ENCODE results near the gene GREB1L.

- no peak for TF ChIP-seq CTCF (IDR thresholded peaks at IDR 0.05)
- no peak for TF ChIP-seq POLR2A (IDR thresholded peaks at IDR 0.05)
- TF ChIP-seq EP300 (IDR thresholded peaks at IDR 0.05): no peak
These were observed 215.1 kb downstream of the GREB1L start for GRCh38 chr18:21457179-21457535.

Data from tibial nerve (tissue), 4 donors.